WTC11 (cell line): ENCODE data around the gene EDIL3.

Experiments
- CTCF ChIP-seq: fragments of 200-600 bp; IDR thresholded peaks from 2 replicates; pipeline ENCODE4 v1.8.0; 2022; ENCODE audit warnings: antibody characterized with exemption
- E2F4 ChIP-seq: sonication (generic); formaldehyde crosslinking; IDR thresholded peaks from 2 replicates; pipeline ENCODE4 v1.8.1; 2022; ENCODE audit warnings: low read depth, mild to moderate bottlenecking, moderate library complexity, missing genetic modification reagents, borderline replicate concordance
- ELF4 ChIP-seq: sonication (generic); formaldehyde crosslinking; IDR thresholded peaks from 2 replicates; pipeline ENCODE4 v1.8.1; 2022; ENCODE audit warnings: low read depth, mild to moderate bottlenecking, moderate library complexity, missing genetic modification reagents
- HMGXB4 ChIP-seq: sonication (generic); formaldehyde crosslinking; IDR thresholded peaks from 2 replicates; pipeline ENCODE4 v1.8.1; 2023; ENCODE audit warnings: mild to moderate bottlenecking, moderate library complexity, missing genetic modification reagents
- MAX ChIP-seq: sonication (generic); formaldehyde crosslinking; IDR thresholded peaks from 2 replicates; pipeline ENCODE4 v1.8.0; 2022; ENCODE audit warnings: mild to moderate bottlenecking, missing genetic modification reagents
- NR3C1 ChIP-seq: sonication (generic); formaldehyde crosslinking; conservative IDR thresholded peaks from 2 replicates; pipeline ENCODE4 v1.8.1; 2023; ENCODE audit warnings: low read depth, mild to moderate bottlenecking, missing genetic modification reagents
- SP1 ChIP-seq: sonication (generic); formaldehyde crosslinking; conservative IDR thresholded peaks from 2 replicates; pipeline ENCODE4 v1.8.1; 2022; ENCODE audit warnings: missing genetic modification reagents
- TEAD4 ChIP-seq: sonication (generic); formaldehyde crosslinking; IDR thresholded peaks from 2 replicates; pipeline ENCODE4 v1.8.0; 2022; ENCODE audit warnings: mild to moderate bottlenecking, missing genetic modification reagents
- ZNF396 ChIP-seq: fragments of 250-450 bp; sonication (Bioruptor Pico); IDR thresholded peaks from 2 replicates; pipeline ENCODE4 v1.8.0; 2021; ENCODE audit warnings: mild to moderate bottlenecking, moderate library complexity, borderline replicate concordance
- ZSCAN18 ChIP-seq: fragments of 250-450 bp; sonication (Bioruptor Pico); IDR thresholded peaks from 2 replicates; pipeline ENCODE4 v2.1.2; 2022; ENCODE audit warnings: mild to moderate bottlenecking, moderate library complexity

- no peak for TF ChIP-seq CTCF
- TF ChIP-seq TEAD4 (CRISPR knock-in tag): no peak
- no peak for TF ChIP-seq SP1
- no peak for TF ChIP-seq MAX (CRISPR knock-in tag)
- TF ChIP-seq E2F4 (CRISPR knock-in tag): no peak
- TF ChIP-seq ZSCAN18: no peak
- TF ChIP-seq HMGXB4 (CRISPR knock-in tag): no peak
- TF ChIP-seq ELF4: no peak
- TF ChIP-seq ZNF396: no peak
- TF ChIP-seq NR3C1 (CRISPR knock-in tag): no peak
These were observed 460.5 kb downstream of the EDIL3 start for GRCh38 chr5:83924171-83924570.
